Measurements from ENCODE around the gene PRKCA. TPM values are rescaled to one million over a fixed set of nuclear protein-coding genes. Genes with fewer than 3 reads are reported as not detected.

Gene PRKCA
- total RNA-seq, 1 experiment from 2014 or later: 29.6 TPM

DNA sequence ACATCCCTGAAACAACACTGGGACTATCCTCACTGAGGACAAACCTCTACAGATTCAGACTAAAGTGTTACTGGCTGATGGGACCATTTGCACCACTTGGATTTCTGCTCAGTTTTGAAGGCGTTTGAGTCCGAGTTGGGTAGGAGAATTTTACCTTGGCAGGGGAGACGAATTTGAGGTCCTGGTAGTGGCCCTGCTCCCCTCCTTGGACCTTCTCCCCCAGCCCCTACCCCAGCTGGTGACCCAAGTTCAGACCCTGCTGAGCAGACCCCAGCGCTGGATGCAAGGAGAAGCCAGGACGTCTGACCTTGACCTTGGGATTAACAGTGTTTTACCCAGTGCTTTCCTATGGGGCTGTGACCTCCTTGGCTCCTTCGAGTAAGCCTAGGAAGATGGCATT, 546.1 kb downstream of the PRKCA start:
- POLR2A ChIA-PET: no interaction called here
- Histone ChIP-seq H3K9me3 (no peaks in the 10 kb centered on the region; the same call in 1 of the 2 replicates), H3K4me1 (no peaks in the 10 kb centered on the region), H3K27me3 (replicated peaks; ENCODE audit: control insufficient read depth, insufficient read depth, low read length) (no peaks in the 10 kb centered on the region), H3K4me3 (ENCODE audit: low read depth, low read length) (no peak overlapping the region), H3K36me3 (ENCODE audit: control insufficient read depth, insufficient read depth, low read length) (no peaks in the 10 kb centered on the region)
- Mint-ChIP-seq H3K9me3 (ENCODE audit: unreplicated experiment) (no peaks in the 10 kb centered on the region), H3K27me3 (ENCODE audit: insufficient read depth, unreplicated experiment) (peaks cover 8% of the 10 kb centered on the region), H3K27ac (ENCODE audit: unreplicated experiment) (no peak overlapping the region), H3K4me3 (ENCODE audit: unreplicated experiment) (no peak overlapping the region), H3K36me3 (ENCODE audit: insufficient read depth, unreplicated experiment) (no peaks in the 10 kb centered on the region), H3K4me1 (ENCODE audit: low read depth, unreplicated experiment) (no peaks in the 10 kb centered on the region)
- TF ChIP-seq, protein P1, sequence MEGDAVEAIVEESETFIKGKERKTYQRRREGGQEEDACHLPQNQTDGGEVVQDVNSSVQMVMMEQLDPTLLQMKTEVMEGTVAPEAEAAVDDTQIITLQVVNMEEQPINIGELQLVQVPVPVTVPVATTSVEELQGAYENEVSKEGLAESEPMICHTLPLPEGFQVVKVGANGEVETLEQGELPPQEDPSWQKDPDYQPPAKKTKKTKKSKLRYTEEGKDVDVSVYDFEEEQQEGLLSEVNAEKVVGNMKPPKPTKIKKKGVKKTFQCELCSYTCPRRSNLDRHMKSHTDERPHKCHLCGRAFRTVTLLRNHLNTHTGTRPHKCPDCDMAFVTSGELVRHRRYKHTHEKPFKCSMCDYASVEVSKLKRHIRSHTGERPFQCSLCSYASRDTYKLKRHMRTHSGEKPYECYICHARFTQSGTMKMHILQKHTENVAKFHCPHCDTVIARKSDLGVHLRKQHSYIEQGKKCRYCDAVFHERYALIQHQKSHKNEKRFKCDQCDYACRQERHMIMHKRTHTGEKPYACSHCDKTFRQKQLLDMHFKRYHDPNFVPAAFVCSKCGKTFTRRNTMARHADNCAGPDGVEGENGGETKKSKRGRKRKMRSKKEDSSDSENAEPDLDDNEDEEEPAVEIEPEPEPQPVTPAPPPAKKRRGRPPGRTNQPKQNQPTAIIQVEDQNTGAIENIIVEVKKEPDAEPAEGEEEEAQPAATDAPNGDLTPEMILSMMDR (IDR thresholded peaks at IDR 0.05; ENCODE audit: insufficient read depth in 1 of 2, low read depth in 1 of 2, low read length in 1 of 2, severe bottlenecking in 1 of 2, unreplicated experiment in 1 of 2): no peak
- no peak for DNase-seq
- BruUV-seq (replicated peaks): no TSS peak
- intact Hi-C loops (cut with micrococcal nuclease; ENCODE audit: unreplicated experiment): no loop called here
- CTCF ChIA-PET: no interaction called here

DNA sequence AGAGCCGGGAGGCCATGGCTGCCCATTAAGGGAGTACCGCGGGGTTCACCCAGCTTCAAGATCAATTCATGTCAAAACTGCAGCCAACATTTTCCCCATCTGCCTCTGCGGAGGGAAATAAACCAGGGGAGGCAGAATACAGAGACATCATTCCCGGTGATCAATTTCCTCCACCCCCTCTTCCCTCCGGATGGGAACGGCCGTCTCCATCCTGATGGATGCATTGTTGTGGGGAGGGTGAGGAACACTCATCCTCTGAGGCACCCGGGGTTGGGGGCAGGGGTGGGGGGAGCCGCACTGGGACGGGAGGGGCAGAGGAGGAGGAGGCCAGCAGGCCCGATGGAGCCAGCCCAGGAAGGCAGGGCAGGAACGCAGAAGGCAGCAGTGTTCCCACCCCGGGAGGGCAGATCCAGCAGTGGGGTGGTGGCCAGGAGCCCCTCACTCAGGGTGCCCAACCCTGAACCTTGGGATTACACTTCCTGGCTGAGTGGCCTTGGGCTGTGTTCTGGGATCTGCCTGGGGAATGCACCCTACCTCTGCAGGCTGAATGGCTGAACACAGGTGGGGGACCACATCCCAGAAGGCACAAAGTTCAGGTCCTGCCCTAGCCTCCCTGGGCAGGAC, 546.7 kb downstream of the PRKCA start:
- no peaks in the 10 kb centered on the region for H3K36me3 ChIP-seq (ENCODE audit: control insufficient read depth, insufficient read depth, low read length)
- no peak overlapping the region for H3K27ac Mint-ChIP-seq (ENCODE audit: unreplicated experiment)
- TF ChIP-seq, protein P1 (IDR thresholded peaks at IDR 0.05; ENCODE audit: insufficient read depth in 1 of 2, low read depth in 1 of 2, low read length in 1 of 2, severe bottlenecking in 1 of 2, unreplicated experiment in 1 of 2): no peak
- H3K4me1 Mint-ChIP-seq (ENCODE audit: low read depth, unreplicated experiment): no peaks in the 10 kb centered on the region
- no peak overlapping the region for H3K4me3 Mint-ChIP-seq (ENCODE audit: unreplicated experiment)
- POLR2A ChIA-PET: no interaction called here
- H3K4me3 ChIP-seq (ENCODE audit: low read depth, low read length): no peak overlapping the region
- H3K27me3 Mint-ChIP-seq (ENCODE audit: insufficient read depth, unreplicated experiment): peaks cover 8% of the 10 kb centered on the region
- H3K4me1 ChIP-seq: no peaks in the 10 kb centered on the region
- no peaks in the 10 kb centered on the region for H3K9me3 Mint-ChIP-seq (ENCODE audit: unreplicated experiment)
- no peaks in the 10 kb centered on the region for H3K36me3 Mint-ChIP-seq (ENCODE audit: insufficient read depth, unreplicated experiment)
- no peaks in the 10 kb centered on the region; the same call in 1 of the 2 replicates for H3K9me3 ChIP-seq
- BruUV-seq (replicated peaks): no TSS peak
- DNase-seq: no peak
- intact Hi-C loops (cut with micrococcal nuclease; ENCODE audit: unreplicated experiment): no loop called here
- CTCF ChIA-PET: no interaction called here
- H3K27me3 ChIP-seq (replicated peaks; ENCODE audit: control insufficient read depth, insufficient read depth, low read length): no peaks in the 10 kb centered on the region

DNA sequence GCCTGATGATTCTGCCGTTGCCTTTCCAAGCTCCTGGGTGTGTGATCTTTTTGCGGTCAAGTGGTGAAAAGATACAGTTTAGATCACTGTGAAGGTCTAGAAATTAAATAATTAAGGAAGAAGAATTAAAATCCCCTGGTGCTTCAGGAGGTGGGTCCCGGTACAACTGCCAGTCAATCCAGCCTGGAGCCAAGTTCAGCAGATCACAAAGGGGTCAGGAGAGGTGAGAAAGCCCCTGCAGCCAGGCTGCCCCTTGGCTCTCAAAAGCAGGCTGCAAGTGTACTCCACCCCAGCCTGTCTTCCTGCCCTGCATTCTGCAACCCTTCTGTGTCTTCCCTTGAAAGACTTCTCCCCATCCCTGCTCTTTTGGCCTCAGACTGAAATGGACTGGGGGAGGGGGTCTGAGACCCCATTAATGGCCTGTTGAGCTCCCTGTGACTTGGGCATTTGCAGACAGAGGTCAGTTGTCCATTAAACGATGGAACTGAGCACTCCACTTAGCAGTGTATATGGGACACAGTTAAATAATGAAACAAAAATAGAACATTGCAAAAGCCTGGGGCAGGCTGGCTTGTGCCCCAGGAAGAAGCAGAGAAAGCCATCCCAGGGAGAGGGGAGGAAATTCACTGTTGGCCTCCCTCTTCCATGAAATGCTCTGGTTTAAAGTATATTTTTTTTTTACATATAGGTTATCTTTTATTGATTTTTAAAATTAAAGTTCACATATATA, 547.6 kb downstream of the PRKCA start:
- Mint-ChIP-seq H3K27me3 (ENCODE audit: insufficient read depth, unreplicated experiment) (peaks cover 6% of the 10 kb centered on the region), H3K9me3 (ENCODE audit: unreplicated experiment) (peaks cover 9% of the 10 kb centered on the region), H3K4me3 (ENCODE audit: unreplicated experiment) (no peak overlapping the region), H3K36me3 (ENCODE audit: insufficient read depth, unreplicated experiment) (no peaks in the 10 kb centered on the region), H3K4me1 (ENCODE audit: low read depth, unreplicated experiment) (no peaks in the 10 kb centered on the region), H3K27ac (ENCODE audit: unreplicated experiment) (no peak overlapping the region)
- DNase-seq: no peak
- ChIA-PET CTCF (no interaction called here), POLR2A (no interaction called here)
- H3K36me3 ChIP-seq (ENCODE audit: control insufficient read depth, insufficient read depth, low read length): no peaks in the 10 kb centered on the region
- H3K4me3 ChIP-seq (ENCODE audit: low read depth, low read length): no peak overlapping the region
- intact Hi-C loops (cut with micrococcal nuclease; ENCODE audit: unreplicated experiment): no loop called here
- H3K27me3 ChIP-seq (replicated peaks; ENCODE audit: control insufficient read depth, insufficient read depth, low read length): no peaks in the 10 kb centered on the region
- no TSS peak for BruUV-seq (replicated peaks)
- H3K4me1 ChIP-seq: no peaks in the 10 kb centered on the region
- H3K9me3 ChIP-seq: no peaks in the 10 kb centered on the region; the same call in 1 of the 2 replicates
- TF ChIP-seq, protein P1 (IDR thresholded peaks at IDR 0.05; ENCODE audit: insufficient read depth in 1 of 2, low read depth in 1 of 2, low read length in 1 of 2, severe bottlenecking in 1 of 2, unreplicated experiment in 1 of 2): no peak

Data from Caco-2 (cell line).